Body of pancreas (tissue), 4 donors: ENCODE results near the gene TMEM156.

Experiments
- POLR2A ChIP-seq, 3 donors: fragments of 450-650 bp; IDR thresholded peaks; one replicate each; pipeline ENCODE4 v1.6.1; 2016; ENCODE audit warnings: antibody characterized with exemption in 3 of 3, mild to moderate bottlenecking in 2 of 3
- TF ChIP-seq, protein P1 (sequence below), 7 experiments: fragments of 450-650 bp in 4 of 7; fragments of 200-600 bp in 3 of 7; sonication (generic) in 3 of 7; IDR thresholded peaks; one replicate each; pipeline ENCODE4 v1.5.1; 2016 to 2019; ENCODE audit warnings: antibody characterized with exemption in 7 of 7

DNA sequence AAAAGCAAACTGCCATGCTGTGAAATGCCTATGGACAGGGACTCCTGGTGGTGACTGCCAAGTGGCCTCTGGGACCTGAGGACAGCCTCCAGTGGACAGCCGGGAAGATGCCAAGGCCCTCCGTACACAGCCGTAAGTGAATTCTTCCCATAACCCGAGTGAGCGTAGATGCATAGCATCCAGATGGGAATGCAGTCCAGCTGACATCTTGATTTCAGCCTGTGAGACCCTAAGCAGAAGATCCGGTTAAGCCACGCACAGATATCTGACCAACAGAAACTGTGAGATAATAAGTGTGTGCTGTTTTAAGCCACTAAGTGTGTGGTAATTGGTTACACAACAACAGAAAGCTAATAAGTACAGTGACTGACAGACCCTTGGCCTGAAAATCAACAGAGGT, 55.9 kb downstream of the TMEM156 start:
- no peak for TF ChIP-seq POLR2A (IDR thresholded peaks at IDR 0.05)
- TF ChIP-seq, protein P1, sequence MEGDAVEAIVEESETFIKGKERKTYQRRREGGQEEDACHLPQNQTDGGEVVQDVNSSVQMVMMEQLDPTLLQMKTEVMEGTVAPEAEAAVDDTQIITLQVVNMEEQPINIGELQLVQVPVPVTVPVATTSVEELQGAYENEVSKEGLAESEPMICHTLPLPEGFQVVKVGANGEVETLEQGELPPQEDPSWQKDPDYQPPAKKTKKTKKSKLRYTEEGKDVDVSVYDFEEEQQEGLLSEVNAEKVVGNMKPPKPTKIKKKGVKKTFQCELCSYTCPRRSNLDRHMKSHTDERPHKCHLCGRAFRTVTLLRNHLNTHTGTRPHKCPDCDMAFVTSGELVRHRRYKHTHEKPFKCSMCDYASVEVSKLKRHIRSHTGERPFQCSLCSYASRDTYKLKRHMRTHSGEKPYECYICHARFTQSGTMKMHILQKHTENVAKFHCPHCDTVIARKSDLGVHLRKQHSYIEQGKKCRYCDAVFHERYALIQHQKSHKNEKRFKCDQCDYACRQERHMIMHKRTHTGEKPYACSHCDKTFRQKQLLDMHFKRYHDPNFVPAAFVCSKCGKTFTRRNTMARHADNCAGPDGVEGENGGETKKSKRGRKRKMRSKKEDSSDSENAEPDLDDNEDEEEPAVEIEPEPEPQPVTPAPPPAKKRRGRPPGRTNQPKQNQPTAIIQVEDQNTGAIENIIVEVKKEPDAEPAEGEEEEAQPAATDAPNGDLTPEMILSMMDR (IDR thresholded peaks at IDR 0.05) = no peak
